Kidney epithelial cell (primary cell): ENCODE results near the gene TRIM38. TPM values are rescaled to one million over a fixed set of nuclear protein-coding genes. Genes with fewer than 3 reads are reported as not detected.

ENCODE experiments used
- DNase-seq: peaks from one replicate; pipeline ENCODE4 v3.0.0-alpha.2; 2010; ENCODE audit warnings: low read depth
- H3K27me3 ChIP-seq: 2 replicates; pipeline ENCODE4 v1.6.0; 2011; ENCODE audit warnings: low read length; ENCODE audit not compliant: control insufficient read depth, insufficient read depth
- H3K36me3 ChIP-seq: 2 replicates; pipeline ENCODE4 v1.5.1; 2011; ENCODE audit warnings: low read length; ENCODE audit not compliant: control insufficient read depth, insufficient read depth
- H3K4me3 ChIP-seq: 2 replicates; pipeline ENCODE4 v1.5.1; 2011; ENCODE audit warnings: low read depth, mild to moderate bottlenecking, control low read depth, low read length
- total RNA-seq: library from RNA; depleted of rRNA; stranded (reverse); fragments of >200 nt; gene quantifications from 2 replicates; pipeline ENCODE4 v1.2.3, GENCODE V29; 2015
- TF ChIP-seq, protein P1 (sequence below): IDR thresholded peaks from 2 replicates; pipeline ENCODE4 v1.5.1; 2011; ENCODE audit warnings: mild to moderate bottlenecking, moderate library complexity, low read length, control low read depth, inconsistent platforms; ENCODE audit not compliant: insufficient read depth, poor library complexity, severe bottlenecking

Gene TRIM38
- total RNA-seq, 1 donor from 2014 or later = 4.5 TPM

DNA sequence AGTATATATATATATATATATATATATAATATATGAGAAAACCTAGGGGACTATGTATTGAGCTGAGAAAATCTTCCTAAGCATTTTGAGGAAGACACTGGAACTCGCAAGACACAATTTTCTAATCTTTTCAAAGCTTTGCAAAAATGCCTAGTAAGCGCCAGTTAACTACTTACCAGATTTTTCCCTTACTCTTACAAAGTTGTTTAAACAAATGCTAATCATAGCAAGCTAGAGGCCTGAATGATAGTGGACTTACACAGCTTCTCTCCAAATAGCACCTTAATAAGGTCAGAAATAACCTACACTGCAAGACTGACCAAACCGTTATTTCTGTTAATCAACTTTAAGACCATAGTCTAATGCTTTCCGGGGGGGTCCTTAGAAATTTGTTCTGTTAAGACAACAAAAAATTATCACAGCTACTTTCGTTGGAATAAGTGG, 68.6 kb downstream of the TRIM38 start:
- Histone ChIP-seq H3K36me3 (no peaks in the 10 kb centered on the region), H3K4me3 (peak overlapping the region; percentile 53), H3K27me3 (no peaks in the 10 kb centered on the region)
- TF ChIP-seq, protein P1, sequence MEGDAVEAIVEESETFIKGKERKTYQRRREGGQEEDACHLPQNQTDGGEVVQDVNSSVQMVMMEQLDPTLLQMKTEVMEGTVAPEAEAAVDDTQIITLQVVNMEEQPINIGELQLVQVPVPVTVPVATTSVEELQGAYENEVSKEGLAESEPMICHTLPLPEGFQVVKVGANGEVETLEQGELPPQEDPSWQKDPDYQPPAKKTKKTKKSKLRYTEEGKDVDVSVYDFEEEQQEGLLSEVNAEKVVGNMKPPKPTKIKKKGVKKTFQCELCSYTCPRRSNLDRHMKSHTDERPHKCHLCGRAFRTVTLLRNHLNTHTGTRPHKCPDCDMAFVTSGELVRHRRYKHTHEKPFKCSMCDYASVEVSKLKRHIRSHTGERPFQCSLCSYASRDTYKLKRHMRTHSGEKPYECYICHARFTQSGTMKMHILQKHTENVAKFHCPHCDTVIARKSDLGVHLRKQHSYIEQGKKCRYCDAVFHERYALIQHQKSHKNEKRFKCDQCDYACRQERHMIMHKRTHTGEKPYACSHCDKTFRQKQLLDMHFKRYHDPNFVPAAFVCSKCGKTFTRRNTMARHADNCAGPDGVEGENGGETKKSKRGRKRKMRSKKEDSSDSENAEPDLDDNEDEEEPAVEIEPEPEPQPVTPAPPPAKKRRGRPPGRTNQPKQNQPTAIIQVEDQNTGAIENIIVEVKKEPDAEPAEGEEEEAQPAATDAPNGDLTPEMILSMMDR = no peak
- DNase-seq = no peak

GRCh38 chr6:26031595-26032339, 69.2 kb downstream of the TRIM38 start:
- Histone ChIP-seq H3K36me3 (no peaks in the 10 kb centered on the region), H3K27me3 (no peaks in the 10 kb centered on the region), H3K4me3 (peak overlapping the region; percentile 53)
- TF ChIP-seq, protein P1 = peak; percentile 16
- peak; percentile 92 for DNase-seq

DNA sequence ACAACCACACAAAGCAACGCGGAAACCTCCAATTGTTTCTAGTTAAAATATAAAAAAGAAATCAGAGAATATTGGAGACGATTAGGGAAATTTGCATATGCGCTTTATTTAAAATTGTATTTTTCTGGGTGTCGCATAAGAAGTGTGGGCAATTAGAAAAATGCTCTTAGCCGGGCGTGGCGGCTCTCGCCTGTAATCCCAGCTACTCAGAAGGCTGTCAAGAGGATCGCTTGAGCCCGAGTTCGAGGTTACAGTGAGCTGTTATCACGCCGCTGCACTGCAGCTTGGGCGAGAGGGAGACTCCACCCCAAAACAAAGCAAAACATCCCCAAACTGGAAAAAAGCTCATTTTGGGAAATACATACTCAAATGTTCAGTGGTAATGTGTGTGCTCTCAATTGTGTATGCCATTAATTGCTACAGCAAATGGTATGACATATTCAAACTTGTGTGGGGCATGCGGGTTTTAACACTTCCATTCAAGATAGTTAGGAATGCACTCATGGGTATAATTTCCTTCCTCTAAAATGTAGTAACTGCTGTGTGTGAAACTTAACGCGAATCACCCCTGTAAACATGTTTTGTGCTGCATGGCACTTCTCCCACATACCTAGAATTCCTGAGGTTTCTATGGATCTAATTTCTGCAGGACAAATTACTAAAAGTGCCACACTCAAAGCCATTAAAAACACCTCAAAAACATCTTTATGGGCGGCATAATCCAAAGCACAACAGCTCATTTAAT, 69.9 kb downstream of the TRIM38 start:
- TF ChIP-seq, protein P1 = no peak
- no peaks in the 10 kb centered on the region for H3K36me3 ChIP-seq
- H3K4me3 ChIP-seq = peak overlapping the region; percentile 53
- H3K27me3 ChIP-seq = no peaks in the 10 kb centered on the region
- no peak for DNase-seq

GRCh38 chr6:26033085-26033940, 70.7 kb downstream of the TRIM38 start:
- Histone ChIP-seq H3K27me3 (no peaks in the 10 kb centered on the region), H3K4me3 (peak overlapping the region; percentile 53), H3K36me3 (no peaks in the 10 kb centered on the region)
- peak; percentile 93 for DNase-seq
- TF ChIP-seq, protein P1 = no peak

DNA sequence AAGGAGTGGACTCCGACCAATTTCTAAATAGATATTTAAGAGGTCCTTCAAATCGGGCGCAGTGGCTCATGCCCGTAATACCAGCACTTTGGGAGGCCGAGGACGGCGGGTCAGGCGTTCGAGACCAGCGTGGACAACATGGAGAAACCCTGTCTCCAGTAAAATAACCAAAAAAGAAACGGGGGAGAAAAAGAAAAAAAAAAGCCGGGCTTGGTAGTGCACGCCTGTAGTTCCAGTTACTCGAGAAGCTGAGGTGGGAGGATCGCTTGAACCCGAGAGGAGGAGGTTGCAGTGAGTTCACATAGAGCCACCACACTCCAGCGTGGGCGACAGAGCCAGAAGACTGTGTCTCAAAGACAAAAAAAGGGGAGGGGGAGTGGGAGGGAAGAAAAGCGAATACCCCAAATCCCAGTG, 71.3 kb downstream of the TRIM38 start:
- Histone ChIP-seq H3K27me3 (no peaks in the 10 kb centered on the region), H3K36me3 (no peaks in the 10 kb centered on the region), H3K4me3 (peak overlapping the region; percentile 21)
- no peak for DNase-seq
- TF ChIP-seq, protein P1 = no peak
